Esophagus muscularis mucosa (tissue), 4 donors: ENCODE results near the gene FAM3B.

ENCODE experiments used
- EP300 ChIP-seq: sonication (generic); formaldehyde crosslinking; IDR thresholded peaks from one replicate; pipeline ENCODE4 v1.6.1; 2017; ENCODE audit warnings: antibody characterized with exemption
- POLR2A ChIP-seq: fragments of 450-650 bp; IDR thresholded peaks from one replicate; pipeline ENCODE4 v1.6.1; 2017; ENCODE audit warnings: antibody characterized with exemption, moderate library complexity, mild to moderate bottlenecking, low read depth
- TF ChIP-seq, protein P1 (sequence below), 3 experiments: fragments of 200-600 bp in 2 of 3; fragments of 450-650 bp in 1 of 3; sonication (generic) in 2 of 3; IDR thresholded peaks; one replicate each; pipeline ENCODE4 v1.5.1; 2017 to 2019; ENCODE audit warnings: antibody characterized with exemption in 3 of 3, mild to moderate bottlenecking in 2 of 3, moderate library complexity in 1 of 3

DNA sequence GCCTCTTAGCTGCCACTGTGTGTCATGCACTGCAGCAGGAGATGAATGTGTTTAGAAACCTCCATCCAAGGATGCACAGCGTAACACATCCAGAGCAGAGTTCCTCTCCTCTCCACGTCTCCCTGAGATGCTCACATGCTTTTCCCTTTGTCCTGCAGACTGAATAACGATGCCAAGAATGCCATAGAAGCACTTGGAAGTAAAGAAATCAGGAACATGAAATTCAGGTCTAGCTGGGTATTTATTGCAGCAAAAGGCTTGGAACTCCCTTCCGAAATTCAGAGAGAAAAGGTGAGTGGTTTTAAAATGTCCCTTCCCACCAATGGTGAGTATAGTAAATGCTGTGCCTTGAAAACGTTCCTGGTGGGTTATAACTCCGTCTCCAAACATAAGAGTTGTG lies 31.8 kb downstream of the FAM3B start:
- TF ChIP-seq, protein P1, sequence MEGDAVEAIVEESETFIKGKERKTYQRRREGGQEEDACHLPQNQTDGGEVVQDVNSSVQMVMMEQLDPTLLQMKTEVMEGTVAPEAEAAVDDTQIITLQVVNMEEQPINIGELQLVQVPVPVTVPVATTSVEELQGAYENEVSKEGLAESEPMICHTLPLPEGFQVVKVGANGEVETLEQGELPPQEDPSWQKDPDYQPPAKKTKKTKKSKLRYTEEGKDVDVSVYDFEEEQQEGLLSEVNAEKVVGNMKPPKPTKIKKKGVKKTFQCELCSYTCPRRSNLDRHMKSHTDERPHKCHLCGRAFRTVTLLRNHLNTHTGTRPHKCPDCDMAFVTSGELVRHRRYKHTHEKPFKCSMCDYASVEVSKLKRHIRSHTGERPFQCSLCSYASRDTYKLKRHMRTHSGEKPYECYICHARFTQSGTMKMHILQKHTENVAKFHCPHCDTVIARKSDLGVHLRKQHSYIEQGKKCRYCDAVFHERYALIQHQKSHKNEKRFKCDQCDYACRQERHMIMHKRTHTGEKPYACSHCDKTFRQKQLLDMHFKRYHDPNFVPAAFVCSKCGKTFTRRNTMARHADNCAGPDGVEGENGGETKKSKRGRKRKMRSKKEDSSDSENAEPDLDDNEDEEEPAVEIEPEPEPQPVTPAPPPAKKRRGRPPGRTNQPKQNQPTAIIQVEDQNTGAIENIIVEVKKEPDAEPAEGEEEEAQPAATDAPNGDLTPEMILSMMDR (IDR thresholded peaks at IDR 0.05), result no peak
- no peak for TF ChIP-seq POLR2A
- no peak for TF ChIP-seq EP300
